Cardiac fibroblast (primary cell): Measurements from ENCODE around the gene APCDD1.

Source experiments
- DNase-seq, 2 donors: peaks; one replicate each; pipeline versions ENCODE4 v3.0.0 to v3.0.0-alpha.2; 2010; ENCODE audit warnings: low read depth in 2 of 2
- H3K4me3 ChIP-seq, 2 donors: replicated peaks in 1 of 2; 1 replicate in 1 of 2; 2 replicates in 1 of 2; pipeline ENCODE4 v1.5.1; 2011; ENCODE audit warnings: low read depth in 2 of 2, low read length in 2 of 2, mild to moderate bottlenecking in 2 of 2, moderate library complexity in 1 of 2
- CTCF ChIP-seq: IDR thresholded peaks from one replicate; pipeline ENCODE4 v1.5.1; 2011; ENCODE audit warnings: low read depth, mild to moderate bottlenecking, low read length, inconsistent platforms

Gene APCDD1

GRCh38 chr18:10412933-10413332 lies 41.5 kb upstream of the APCDD1 start:
- TF ChIP-seq CTCF: no peak
- no peak overlapping the region for H3K4me3 ChIP-seq
- DNase-seq: no peak

DNA sequence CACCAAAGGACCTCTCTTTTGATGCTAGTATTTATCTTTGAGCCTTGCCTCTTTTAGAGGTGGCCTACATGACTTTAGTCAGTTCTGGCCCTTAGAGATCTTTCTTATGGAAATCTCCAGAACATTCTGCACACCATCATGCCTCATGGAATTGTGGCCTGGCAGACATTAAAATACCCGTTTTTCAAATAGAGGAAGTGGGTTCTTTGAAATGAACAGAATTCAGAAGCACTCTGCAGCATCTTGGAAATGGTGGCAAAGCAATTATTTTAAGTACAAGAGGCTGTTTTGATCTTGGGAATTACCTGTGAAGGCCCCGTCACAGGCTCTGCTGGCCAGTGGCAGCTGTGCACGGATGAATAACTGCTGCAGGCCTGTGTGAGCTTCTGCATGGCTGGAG lies 40.7 kb upstream of the APCDD1 start:
- no peak for DNase-seq
- no peak overlapping the region for H3K4me3 ChIP-seq
- TF ChIP-seq CTCF: no peak

- no peak for TF ChIP-seq CTCF
- H3K4me3 ChIP-seq: no peak overlapping the region
- DNase-seq: no peak
Observed at GRCh38 chr18:10414293-10414842, 40.1 kb upstream of the APCDD1 start.

- no peak overlapping the region for H3K4me3 ChIP-seq
- DNase-seq: no peak
Observed at GRCh38 chr18:10416065-10416464, 38.4 kb upstream of the APCDD1 start.

DNA sequence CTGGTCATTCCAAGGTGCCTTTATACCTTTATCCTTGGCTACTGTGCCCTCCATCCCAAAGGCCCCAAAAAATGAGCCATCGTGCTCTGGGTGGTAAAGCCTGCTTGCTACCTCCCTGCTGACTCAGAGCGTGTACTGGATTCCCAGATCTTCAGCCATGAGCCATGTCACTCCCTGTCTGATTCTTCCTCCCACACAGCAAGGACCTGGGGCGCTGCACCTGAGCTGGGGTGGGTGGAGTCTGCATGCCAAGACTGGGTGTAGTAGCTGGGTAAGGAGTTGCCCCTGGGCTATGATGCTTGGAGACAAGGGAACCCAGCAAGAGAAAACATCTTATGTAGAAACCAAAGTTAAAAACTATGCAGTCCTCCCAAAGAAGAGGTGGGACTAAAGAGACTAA lies 37.2 kb upstream of the APCDD1 start:
- no peak for TF ChIP-seq CTCF
- H3K4me3 ChIP-seq: no peak overlapping the region
- no peak for DNase-seq

More at GRCh38 chr18:10416065-10416464, 38.4 kb upstream of the APCDD1 start:
- TF ChIP-seq CTCF: no peak

DNA sequence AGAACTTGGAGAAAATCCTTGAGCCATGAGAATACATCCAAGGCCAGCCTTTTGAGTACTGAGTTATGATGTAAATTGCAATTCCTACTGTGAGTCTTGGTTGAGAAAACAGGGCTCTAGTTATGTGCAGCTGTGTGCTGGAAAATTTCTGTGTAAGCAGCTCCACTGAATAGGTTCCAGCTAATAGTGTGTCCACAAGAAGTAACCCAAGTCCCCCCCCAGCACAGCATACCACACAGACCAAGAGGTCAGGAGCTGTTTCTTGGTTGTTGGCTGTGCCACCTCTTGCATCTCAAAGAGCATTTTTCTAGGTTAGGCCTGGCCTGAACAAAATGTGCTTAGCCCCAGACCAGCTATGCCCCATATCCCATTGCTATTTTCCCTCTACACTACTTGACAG lies 36.8 kb upstream of the APCDD1 start:
- TF ChIP-seq CTCF: no peak
- no peak overlapping the region for H3K4me3 ChIP-seq
- DNase-seq: peak in 1 of 2 donors; percentile 41

DNA sequence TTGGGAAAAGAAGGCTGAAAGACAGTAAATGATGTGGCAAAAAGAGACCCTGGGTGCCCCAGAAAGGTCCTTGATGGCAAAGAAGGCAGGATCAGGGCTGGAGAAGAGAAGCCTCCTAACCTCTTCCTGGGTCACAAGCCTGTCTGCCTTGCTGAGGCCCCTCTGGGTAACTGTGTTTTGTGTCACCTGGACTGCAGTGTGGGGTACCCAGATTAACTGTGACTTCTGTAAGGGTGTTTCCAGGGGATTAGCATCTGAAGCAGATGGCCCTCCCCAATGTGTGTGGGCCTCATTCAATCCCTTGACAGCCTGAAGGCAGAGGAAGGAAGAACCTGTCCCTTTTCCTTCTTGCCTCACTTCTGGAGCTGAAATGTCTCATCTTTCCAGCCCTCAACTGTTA lies 35.6 kb upstream of the APCDD1 start:
- no peak for DNase-seq
- no peak overlapping the region for H3K4me3 ChIP-seq
- no peak for TF ChIP-seq CTCF
